Adrenal gland (tissue), 12 donors: ENCODE data around the gene INKA2. TPM values are rescaled to one million over a fixed set of nuclear protein-coding genes. Genes with fewer than 3 reads are reported as not detected.

ENCODE experiments used
- DNase-seq, 7 donors: peaks; one replicate each; pipeline ENCODE4 v3.0.0-alpha.2; 2019 to 2020
- H3K27ac ChIP-seq, 5 donors: fragments of 200-600 bp; sonication (generic) in 4 of 5; 1 replicate in 3 of 5; 2 replicates in 2 of 5; pipeline versions ENCODE4 v1.5.1 to v1.8.0; 2016 to 2020; ENCODE audit warnings: mild to moderate bottlenecking in 1 of 5
- H3K27me3 ChIP-seq: fragments of 200-600 bp; 2 replicates; pipeline ENCODE4 v1.8.0; 2021
- H3K36me3 ChIP-seq, 2 donors: fragments of 200-600 bp; replicated peaks in 1 of 2; 1 replicate in 1 of 2; 2 replicates in 1 of 2; pipeline versions ENCODE4 v1.5.1 to v1.8.0; 2018 to 2022
- H3K4me1 ChIP-seq, 2 donors: fragments of 200-600 bp; replicated peaks in 1 of 2; 1 replicate in 1 of 2; 2 replicates in 1 of 2; pipeline versions ENCODE4 v1.5.1 to v1.8.0; 2018 to 2021
- H3K4me3 ChIP-seq, 4 donors: fragments of 200-600 bp; sonication (generic) in 3 of 4; one replicate each; pipeline ENCODE4 v1.5.1; 2016 to 2018
- H3K9me3 ChIP-seq, 3 donors: fragments of 200-600 bp; sonication (generic) in 1 of 3; replicated peaks in 1 of 3; 1 replicate in 2 of 3; 2 replicates in 1 of 3; pipeline versions ENCODE4 v1.5.1 to v1.8.0; 2016 to 2021
- CTCF ChIP-seq, 6 experiments: fragments of 450-650 bp in 4 of 6; fragments of 200-600 bp in 2 of 6; sonication (generic) in 1 of 6; IDR thresholded peaks; 1 replicate in 5 of 6; 2 replicates in 1 of 6; pipeline versions ENCODE4 v1.5.1 to v1.8.0; 2016 to 2021; ENCODE audit warnings: antibody characterized with exemption in 6 of 6, mild to moderate bottlenecking in 2 of 6, moderate library complexity in 1 of 6
- POLR2A ChIP-seq, 2 donors: fragments of 450-650 bp; IDR thresholded peaks; one replicate each; pipeline ENCODE4 v1.6.1; 2017; ENCODE audit warnings: antibody characterized with exemption in 2 of 2, mild to moderate bottlenecking in 2 of 2, moderate library complexity in 1 of 2
- WGBS, 4 donors: extraction: QIAGEN DNeasy Blood & Tissue Kit in 2 of 4; methylation state at CpG; one replicate each; pipeline versions ENCODE4 v1.1.5 to v1.1.7; 2013 to 2017; 5-methylcytosine and 5-hydroxymethylcytosine counted together
- intact Hi-C, 2 donors: fragments of 100-400 bp; cut with DNase I; formaldehyde crosslinking; loops; one replicate each; pipeline versions ENCODE4 v1.14.1 to v1.15.0; 2022 to 2023
- polyA plus RNA-seq, 3 donors: library from polyadenylated mRNA; stranded (reverse); fragments of 200-250 nt in 2 of 3; fragments of 350-450 nt in 1 of 3; fragmentation: Illumina TruSeq in 1 of 3; extraction: RNeasy Lipid Tissue Mini Kit (QIAGEN cat#74804) in 1 of 3; gene quantifications; one replicate each; pipeline ENCODE4 v1.2.3, GENCODE V29; 2013 to 2014
- total RNA-seq, 9 donors: library from RNA; depleted of rRNA in 4 of 9; stranded (reverse); fragments of >200 nt in 4 of 9; fragments of 120-200 nt in 1 of 9; fragmentation: NEBNext Ultra II Directional in 1 of 9; extraction: Animal tissue kit (Norgen Biotek cat#: 25700) in 1 of 9; gene quantifications; one replicate each; pipeline versions ENCODE4 v1.1.0 to v1.2.4, GENCODE V29; 2013 to 2023
- donor health status: healthy with polysubstance abuse.
- donor health status: Bipolar disorder and iron deficiency.
- donor health status: DM: yes; HTN: yes; CAD: no.
- donor health status: DM: no; HTN: no; CAD: no.
- donor health status: DM: no; HTN: no; CAD: no.
- donor health status: DM: yes; HTN: yes; CAD: no.

The INKA2 gene
- total and polyA plus RNA-seq, 12 donors, result 0.61 to 4.7 (median 0.98) TPM; not detected in 1

- no peak for DNase-seq
- H3K36me3 ChIP-seq, result peaks cover 0 to 63% of the 10 kb centered on the region in 2 donors
- WGBS, 4 donors, result 80 to 91% (median 87%) methylated on average over 3 of the region's 3 CpGs
- intact Hi-C loops, result no loop called here
- no peaks in the 10 kb centered on the region for H3K9me3 ChIP-seq
- no peaks in the 10 kb centered on the region for H3K4me1 ChIP-seq
- TF ChIP-seq CTCF (IDR thresholded peaks at IDR 0.05), result no peak
- TF ChIP-seq POLR2A (IDR thresholded peaks at IDR 0.05), result no peak
- no peak overlapping the region for H3K27ac ChIP-seq
- no peak overlapping the region for H3K4me3 ChIP-seq
- H3K27me3 ChIP-seq, result no peaks in the 10 kb centered on the region
Measured at GRCh38 chr1:111705841-111706240, 33.4 kb downstream of the INKA2 start.

GRCh38 chr1:111704776-111705175, 34.4 kb downstream of the INKA2 start:
- TF ChIP-seq POLR2A (IDR thresholded peaks at IDR 0.05), result no peak
- intact Hi-C loops, result no loop called here
- DNase-seq, result no peak
- Histone ChIP-seq H3K36me3 (peaks cover 0 to 64% of the 10 kb centered on the region in 2 donors), H3K9me3 (no peaks in the 10 kb centered on the region), H3K27ac (no peak overlapping the region), H3K4me1 (no peaks in the 10 kb centered on the region), H3K27me3 (no peaks in the 10 kb centered on the region), H3K4me3 (no peak overlapping the region)

GRCh38 chr1:111704240-111704639, 35.0 kb downstream of the INKA2 start:
- H3K9me3 ChIP-seq, result no peaks in the 10 kb centered on the region
- H3K4me3 ChIP-seq, result no peak overlapping the region
- H3K27ac ChIP-seq, result no peak overlapping the region
- intact Hi-C loops, result no loop called here
- peaks cover 0 to 64% of the 10 kb centered on the region in 2 donors for H3K36me3 ChIP-seq
- no peaks in the 10 kb centered on the region for H3K4me1 ChIP-seq
- TF ChIP-seq CTCF (IDR thresholded peaks at IDR 0.05), result no peak
- TF ChIP-seq POLR2A (IDR thresholded peaks at IDR 0.05), result no peak
- DNase-seq, result no peak
- 85 to 88% (median 86%) methylated on average over 2 of the region's 2 CpGs for WGBS, 4 donors
- H3K27me3 ChIP-seq, result no peaks in the 10 kb centered on the region

- DNase-seq, result no peak
- intact Hi-C loops, result no loop called here
- H3K4me1 ChIP-seq, result no peaks in the 10 kb centered on the region
- WGBS, 4 donors, result 89 to 95% (median 94%) methylated on average over 5 of the region's 5 CpGs
- TF ChIP-seq POLR2A (IDR thresholded peaks at IDR 0.05) (no peak), CTCF (IDR thresholded peaks at IDR 0.05) (no peak)
- H3K4me3 ChIP-seq, result no peak overlapping the region
- no peak overlapping the region for H3K27ac ChIP-seq
- no peaks in the 10 kb centered on the region for H3K9me3 ChIP-seq
- no peaks in the 10 kb centered on the region for H3K27me3 ChIP-seq
- peaks cover 0 to 61% of the 10 kb centered on the region in 2 donors for H3K36me3 ChIP-seq
Measured at GRCh38 chr1:111702504-111703050, 36.6 kb downstream of the INKA2 start.

- TF ChIP-seq CTCF (IDR thresholded peaks at IDR 0.05) (no peak), POLR2A (IDR thresholded peaks at IDR 0.05) (no peak)
- Histone ChIP-seq H3K27ac (no peak overlapping the region), H3K27me3 (no peaks in the 10 kb centered on the region), H3K36me3 (peaks cover 0 to 52% of the 10 kb centered on the region in 2 donors), H3K4me1 (no peaks in the 10 kb centered on the region), H3K9me3 (no peaks in the 10 kb centered on the region), H3K4me3 (no peak overlapping the region)
- DNase-seq, result no peak
- intact Hi-C loops, result no loop called here
Measured at GRCh38 chr1:111699268-111699667, 39.9 kb downstream of the INKA2 start.
